ENCODE data around the gene TOR1AIP2. TPM values are rescaled to one million over a fixed set of nuclear protein-coding genes. Genes with fewer than 3 reads are reported as not detected.
"Not testable (repeated sequence)": the region's sequence is repeated elsewhere in the genome, so short reads cannot be mapped to it uniquely, and the experiment has no call there.

Gene TOR1AIP2
- total RNA-seq, 1 donor from 2014 or later: 48.8 TPM

DNA sequence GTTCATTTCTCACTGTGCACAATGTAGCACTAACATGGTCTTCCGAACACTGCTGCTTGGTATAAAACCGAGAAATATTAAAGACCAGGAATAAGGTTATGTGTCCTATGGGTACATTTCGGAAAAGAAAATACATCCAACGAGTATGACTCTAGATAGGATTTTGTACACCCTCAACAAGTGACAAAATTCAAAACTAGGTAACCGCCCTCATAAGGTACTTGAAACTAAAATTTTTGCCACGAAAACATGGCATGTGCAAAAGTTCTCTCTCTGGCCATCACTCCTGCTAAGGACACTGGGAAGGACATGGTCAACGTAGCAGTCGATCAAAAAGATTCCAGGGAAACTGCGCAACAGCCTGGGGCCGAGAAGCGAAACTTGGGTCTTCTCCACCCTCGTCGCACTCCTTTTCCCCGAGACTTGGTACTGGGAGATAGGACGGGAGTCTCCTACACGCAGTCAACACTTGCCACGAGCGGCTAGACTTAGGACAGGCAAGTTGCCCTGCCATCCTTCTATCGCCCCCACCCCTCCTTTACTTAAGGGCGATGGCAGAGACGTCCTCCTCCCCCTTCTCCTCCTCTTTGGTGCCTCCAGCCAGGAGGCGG lies 4.1 kb upstream of the TOR1AIP2 start:
- intact Hi-C loops (cut with DNase I): loop anchor here (1.0 to 5.0 kb wide), 3 partner anchors 64 to 296 kb away; partner anchors contain the start of gene CEP350
- ATAC-seq (peak; percentile 42), DNase-seq (ENCODE audit: missing footprints) (no peak)

DNA sequence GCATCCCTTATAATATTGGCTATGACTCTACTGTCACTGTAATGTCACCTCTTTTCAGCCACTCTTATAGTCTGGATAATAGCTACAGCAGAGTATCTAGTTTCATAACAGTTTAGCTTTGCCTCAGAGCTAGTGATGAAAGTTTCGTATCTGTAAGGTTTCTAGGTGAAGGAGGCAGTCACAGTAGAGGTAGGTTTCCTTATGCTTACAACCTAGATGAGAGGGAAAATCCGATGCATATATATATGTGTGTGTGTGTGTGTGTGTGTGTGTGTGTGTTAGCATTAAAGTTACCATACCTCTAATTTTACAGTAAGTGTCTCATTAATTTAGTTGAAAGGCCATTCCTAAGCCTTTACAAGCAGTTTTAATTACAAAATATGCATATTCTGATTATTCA lies 2.2 kb upstream of the TOR1AIP2 start:
- DNase-seq (ENCODE audit: missing footprints): no peak
- no peak for ATAC-seq
- intact Hi-C loops (cut with DNase I): loop anchor here (5.0 kb wide), 2 partner anchors 62 to 298 kb away; no protein-coding TSS in a partner anchor

DNA sequence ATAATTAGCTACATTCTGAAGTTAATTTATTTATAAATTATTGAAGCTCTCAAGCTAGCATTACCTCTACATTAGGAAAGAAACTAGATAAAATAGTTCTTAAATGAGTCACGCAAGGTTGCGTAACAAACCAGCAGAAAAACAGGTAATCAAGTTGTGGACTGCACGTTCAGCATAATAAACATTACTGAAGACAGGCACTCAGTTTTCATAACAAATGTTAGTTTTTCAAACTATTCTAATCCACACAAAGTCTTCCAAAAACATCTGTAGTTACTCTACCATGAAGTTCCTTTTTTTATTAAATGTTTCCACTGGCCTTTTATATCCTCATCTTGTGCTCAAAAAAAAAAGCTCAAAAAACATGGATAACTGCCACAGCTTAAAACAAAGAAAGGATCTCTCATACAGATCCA lies 1.3 kb downstream of the TOR1AIP2 start:
- ATAC-seq: no peak
- intact Hi-C loops (cut with DNase I): no loop called here

DNA sequence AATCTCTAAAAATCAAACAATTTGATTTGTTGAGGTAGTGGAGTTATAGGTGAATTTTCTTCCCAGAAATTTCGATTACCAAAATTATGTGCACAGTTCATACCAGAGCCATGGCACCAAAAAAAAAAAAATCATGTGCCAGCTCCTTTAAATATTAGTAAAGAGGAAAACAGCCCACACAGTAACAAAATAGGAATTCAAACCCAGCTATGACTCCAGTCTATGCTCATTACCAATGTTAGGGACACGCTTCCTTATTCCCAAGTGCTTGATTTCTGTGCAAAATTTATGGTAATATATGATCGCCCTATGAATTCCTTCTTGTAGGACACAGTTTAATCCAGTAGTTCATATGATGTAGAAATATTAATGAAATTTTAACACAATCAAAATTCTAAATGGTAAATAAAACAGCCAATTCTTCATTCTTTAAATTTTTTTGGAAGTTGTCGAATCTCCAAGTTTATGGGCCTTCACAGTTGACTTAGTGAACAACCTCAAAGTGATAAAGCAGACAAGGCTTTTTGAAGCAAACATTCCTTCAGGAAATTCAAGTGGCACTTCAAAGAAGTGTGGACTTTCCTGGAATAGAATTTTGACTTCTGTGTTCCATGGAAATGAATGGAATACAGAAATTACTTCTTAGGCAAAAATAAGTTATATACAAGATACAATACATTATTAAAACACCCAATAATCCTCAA lies 1.9 kb downstream of the TOR1AIP2 start:
- DNase-seq (ENCODE audit: missing footprints): no peak
- no peak for ATAC-seq
- intact Hi-C loops (cut with DNase I): no loop called here

More for the DNA sequence above, 1.3 kb downstream of the TOR1AIP2 start:
- DNase-seq (ENCODE audit: missing footprints): no peak

DNA sequence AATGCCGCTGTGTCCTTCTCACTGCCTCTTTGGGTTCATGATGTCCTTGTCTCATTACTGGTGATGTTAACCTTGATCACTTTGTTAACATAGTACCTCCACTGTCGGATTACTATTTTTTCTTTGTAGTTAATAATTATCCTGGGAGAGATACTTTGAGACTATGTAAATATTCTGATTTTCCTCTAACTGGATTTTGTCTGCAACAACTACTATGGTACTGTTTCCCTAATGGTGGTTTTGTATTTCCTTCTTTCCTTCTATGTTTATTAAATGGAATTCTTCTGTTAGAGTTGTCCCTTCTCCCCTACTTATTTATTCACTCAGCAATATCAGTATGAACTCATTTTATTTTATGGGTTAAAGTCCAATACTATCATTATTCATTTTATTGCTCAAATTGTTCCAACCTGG lies 4.2 kb downstream of the TOR1AIP2 start:
- DNase-seq (ENCODE audit: missing footprints): no peak
- no peak for ATAC-seq
- intact Hi-C loops (cut with DNase I): no loop called here

DNA sequence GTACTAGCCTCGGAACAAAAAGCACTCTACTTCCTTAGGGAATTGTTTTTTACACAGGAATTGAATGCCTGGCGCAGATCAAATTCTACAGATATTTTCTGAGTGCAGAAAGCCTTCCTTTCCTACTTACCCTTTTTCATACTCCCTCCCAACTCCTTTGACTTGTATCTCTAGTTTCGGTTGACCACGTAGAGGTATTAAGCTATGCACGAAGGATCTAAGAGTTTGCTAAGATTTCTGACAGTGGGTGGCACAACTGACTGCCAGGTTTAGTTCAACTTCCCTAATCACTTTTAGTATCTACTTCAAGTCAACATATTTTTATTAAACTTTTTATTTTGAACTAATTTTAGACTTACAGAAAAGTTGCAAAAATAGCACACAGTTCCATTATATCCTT lies 5.0 kb downstream of the TOR1AIP2 start:
- DNase-seq (ENCODE audit: missing footprints): no peak
- no peak for ATAC-seq
- intact Hi-C loops (cut with DNase I): no loop called here

DNA sequence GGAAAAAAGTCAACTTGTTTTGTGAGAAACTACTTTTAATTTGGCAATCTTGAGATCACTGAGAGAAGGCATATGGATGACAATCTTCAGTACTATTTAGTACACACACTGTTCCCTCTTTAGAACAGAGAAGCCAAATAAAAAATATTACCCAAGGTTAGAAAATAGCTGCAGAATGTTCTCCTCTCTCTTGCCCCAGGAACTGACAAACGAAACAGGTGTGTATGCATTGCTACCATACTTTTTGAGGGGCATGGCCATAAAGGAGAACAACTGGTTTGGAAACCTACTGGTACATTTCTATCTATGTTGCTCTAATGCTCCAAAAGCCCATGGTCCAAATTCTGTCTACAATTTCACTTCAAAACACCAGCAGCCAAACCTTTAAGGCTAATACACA lies 5.7 kb downstream of the TOR1AIP2 start:
- no peak for DNase-seq (ENCODE audit: missing footprints)
- ATAC-seq: no peak
- intact Hi-C loops (cut with DNase I): no loop called here

DNA sequence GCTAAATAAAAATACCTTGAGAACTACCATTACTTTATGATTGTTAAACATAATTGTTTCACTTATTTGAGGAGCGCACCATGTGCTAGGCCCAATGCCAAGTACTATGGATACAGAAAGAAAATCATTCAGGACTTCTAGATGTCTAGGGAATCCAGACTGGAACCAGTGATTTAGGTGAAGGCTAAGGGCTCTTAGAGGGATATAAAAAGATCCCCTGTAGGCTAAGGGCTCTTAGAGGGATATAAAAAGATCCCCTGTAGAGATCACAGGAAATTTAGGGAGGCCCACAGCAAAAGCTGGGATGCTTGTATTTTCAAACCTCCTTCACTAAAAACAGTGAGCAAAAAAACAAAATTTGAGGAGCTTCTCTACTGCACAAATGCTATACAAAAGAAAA lies 6.7 kb downstream of the TOR1AIP2 start:
- ATAC-seq (no peak), DNase-seq (ENCODE audit: missing footprints) (no peak)
- intact Hi-C loops (cut with DNase I): no loop called here

DNA sequence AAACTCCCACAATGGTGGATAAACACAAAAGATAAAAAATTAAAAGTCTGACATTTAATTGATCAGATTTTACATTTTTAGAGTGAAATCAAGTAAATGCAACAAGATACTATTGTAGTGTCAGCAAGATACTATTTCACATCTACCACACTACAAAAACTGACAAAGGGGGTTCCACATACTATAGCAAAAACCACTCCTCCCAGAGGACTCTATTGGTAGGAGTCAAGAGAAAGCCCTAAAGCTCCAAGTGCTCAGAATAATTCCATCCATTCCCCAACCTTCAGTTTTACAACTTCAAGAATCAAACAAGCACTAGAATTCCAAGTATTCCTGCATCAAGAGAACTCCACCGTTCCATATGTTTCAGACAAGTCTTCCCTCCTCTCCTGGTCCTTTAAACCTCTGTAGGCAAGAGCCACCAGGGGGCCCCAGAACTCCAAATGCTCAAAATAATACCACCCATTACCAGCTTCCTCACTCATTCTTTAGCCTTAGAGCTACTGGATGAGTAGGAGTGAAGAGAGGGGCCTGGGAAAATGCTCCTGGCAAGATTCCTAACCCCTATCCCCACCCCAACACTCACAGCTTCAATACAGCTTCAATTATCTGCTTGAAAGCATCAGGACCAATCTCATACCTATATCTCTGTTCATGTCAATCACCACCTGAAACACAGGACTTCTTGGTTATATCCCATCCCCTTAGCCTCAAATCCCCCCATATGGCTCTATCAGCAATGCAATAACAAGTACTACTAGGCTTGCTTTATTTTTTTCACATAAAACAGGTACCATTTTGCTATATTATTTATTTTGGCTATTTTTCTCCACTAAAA lies 9.9 kb downstream of the TOR1AIP2 start:
- ATAC-seq (peak; percentile 59), DNase-seq (ENCODE audit: missing footprints) (no peak)
- intact Hi-C loops (cut with DNase I): no loop called here

DNA sequence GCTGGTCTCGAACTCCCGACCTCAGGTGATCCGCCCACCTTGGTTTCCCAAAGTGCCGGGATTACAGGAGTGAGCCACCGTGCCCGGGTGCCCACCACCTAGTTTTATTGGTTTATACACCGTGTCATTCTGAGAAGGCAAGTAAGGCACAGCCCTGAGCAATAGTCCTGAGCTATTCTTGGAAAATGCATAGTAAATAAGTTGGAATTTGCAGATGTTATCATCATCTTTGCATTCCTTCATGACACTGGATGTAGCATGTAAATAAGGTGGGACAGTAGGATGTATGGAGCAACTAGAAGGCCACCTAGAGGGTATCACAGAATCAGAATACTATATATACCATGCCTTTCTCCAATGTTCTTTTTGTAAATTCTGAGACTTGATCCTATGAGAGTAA lies 11.0 kb downstream of the TOR1AIP2 start:
- DNase-seq (ENCODE audit: missing footprints) (no peak), ATAC-seq (no peak)
- intact Hi-C loops (cut with DNase I): no loop called here

DNA sequence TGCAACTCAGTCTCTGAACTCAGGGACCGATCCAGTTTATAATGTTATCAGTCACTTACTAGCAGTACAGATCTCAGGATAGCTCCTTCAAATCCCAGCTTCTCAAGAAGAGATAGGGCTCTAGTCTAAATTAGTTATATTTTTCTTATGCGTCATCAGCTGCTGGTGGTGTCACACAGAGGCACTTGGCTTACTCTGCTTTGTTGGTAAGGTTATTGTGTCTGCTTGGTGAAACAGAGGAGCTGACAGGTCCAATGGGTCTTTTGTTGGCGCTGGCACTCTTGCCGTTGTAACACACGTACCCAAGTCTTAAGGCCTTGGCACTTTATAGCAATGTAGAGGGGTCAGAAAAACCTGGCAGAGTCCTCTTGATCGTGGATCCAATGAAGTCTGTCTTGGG lies 12.2 kb downstream of the TOR1AIP2 start:
- ATAC-seq (peak; percentile 27), DNase-seq (ENCODE audit: missing footprints) (no peak)
- intact Hi-C loops (cut with DNase I): no loop called here

DNA sequence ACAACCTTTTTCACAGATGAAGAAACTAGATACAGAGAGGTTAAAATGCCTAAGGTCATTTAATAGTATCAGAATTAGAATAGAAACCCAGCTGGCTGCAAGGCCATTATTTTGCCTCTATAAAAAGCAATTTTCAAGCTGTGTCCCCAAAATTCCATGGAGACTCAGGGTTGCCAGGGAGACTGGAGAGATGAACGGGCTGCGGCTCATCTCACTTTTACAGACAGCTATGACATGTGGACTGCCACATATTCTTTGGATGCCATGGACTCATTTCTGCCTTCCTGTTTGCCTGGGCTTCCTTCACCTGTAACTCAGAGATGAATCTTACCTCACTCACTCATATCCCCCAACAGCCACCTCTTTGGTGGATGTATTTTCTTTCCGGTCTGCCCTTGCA lies 17.0 kb downstream of the TOR1AIP2 start:
- DNase-seq (ENCODE audit: missing footprints) (no peak), ATAC-seq (no peak)
- intact Hi-C loops (cut with DNase I): no loop called here

DNA sequence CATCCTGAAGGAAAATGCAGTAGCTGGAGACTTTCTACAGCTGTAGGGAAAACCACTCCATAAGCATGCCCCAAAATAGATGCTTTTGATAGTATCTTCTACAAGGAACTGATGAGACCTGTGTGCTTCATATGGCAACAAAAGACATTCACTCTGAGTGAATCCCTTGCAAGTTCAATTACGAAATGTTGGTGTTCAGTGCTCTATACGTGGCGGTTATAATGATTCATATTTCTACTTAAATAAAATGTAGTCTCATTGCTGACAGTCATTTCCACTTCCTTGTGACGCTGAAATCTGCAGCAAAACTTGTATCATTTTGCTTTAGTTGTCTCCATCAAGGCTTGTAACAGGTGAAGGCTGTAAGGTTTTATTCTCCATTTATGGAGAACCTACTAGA lies 20.6 kb downstream of the TOR1AIP2 start:
- no peak for ATAC-seq
- intact Hi-C loops (cut with DNase I): no loop called here

DNA sequence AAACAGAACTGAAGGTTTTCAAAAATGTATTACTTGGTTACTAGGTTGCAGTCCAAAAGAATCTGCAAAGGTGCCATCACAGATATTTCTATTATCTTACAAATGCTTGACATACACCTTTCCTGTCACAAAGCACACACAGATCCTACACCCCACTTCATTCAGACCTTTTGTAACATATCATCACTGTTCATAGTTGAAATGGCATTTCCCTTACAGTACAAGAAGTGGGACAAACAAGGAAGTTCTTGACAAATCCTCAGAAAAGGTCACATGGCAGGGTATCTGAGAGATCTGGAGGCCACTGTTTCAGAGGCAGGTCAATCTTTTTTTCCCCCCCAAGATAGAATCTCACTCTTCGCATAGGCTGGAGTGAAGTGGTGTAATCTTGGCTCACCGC lies 21.3 kb downstream of the TOR1AIP2 start:
- no peak for ATAC-seq
- DNase-seq (ENCODE audit: missing footprints): no peak
- intact Hi-C loops (cut with DNase I): no loop called here

More for the DNA sequence above, 20.6 kb downstream of the TOR1AIP2 start:
- no peak for DNase-seq (ENCODE audit: missing footprints)

DNA sequence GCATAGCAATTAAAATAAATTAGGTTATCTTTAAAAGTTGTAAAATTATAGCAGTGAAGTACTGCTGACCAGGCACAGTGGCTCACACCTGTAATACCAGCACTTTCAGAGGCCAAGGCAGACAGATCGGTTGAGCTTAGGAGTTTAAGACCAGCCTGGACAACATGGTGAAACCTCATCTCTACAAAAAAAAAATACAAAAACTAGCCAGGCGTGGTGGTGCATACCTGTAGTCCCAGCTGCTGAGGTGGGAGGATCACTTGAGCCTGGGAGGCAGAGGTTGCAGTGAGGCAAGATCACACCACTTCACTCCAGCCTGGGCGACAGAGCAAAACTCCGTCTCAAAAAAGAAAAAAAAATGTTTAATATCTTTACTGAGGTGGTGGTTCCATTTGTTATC lies 21.8 kb downstream of the TOR1AIP2 start:
- DNase-seq (ENCODE audit: missing footprints); intact Hi-C loops (cut with DNase I); ATAC-seq: not testable (repeated sequence)

DNA sequence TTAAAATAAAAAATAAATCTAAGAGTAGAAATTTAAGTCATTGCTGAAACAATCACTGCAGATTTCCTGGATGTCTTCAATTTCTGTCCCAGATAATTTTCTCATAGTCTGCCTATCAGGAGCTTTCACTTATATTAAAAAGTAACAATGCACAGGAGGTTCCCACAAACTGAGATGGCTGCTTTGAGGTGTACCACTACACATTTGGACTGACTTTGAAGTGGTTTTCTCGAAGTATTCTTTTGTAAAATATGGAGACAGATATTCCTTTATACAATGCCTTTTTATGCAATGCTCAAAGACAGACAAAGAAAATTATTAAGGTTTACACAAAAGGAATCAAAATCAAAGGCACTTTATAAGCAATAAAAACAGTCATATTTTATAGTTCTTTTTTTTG lies 24.5 kb downstream of the TOR1AIP2 start:
- intact Hi-C loops (cut with DNase I): no loop called here
- DNase-seq (ENCODE audit: missing footprints): no peak

DNA sequence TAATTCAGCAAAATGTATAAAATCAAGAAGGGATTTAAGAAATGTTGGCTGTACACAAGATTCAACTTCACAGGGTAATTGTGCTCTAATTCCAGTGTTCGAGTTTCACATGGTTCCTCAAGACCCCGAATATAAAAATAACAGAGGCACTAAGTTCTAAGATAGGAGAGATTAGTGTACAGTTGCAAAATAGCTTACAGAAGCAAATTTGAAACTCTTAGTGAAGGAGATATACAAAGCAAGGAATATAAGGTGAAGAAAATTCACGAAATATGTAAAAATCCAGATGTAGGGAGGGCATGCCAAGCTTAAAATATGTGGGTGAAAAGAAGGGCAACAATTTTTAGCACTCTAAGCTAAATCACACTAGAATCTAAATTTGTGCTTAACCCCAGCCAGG lies 29.4 kb downstream of the TOR1AIP2 start:
- DNase-seq (ENCODE audit: missing footprints) (no peak), ATAC-seq (no peak)
- intact Hi-C loops (cut with DNase I): no loop called here

More for the DNA sequence above, 24.5 kb downstream of the TOR1AIP2 start:
- ATAC-seq: no peak

DNA sequence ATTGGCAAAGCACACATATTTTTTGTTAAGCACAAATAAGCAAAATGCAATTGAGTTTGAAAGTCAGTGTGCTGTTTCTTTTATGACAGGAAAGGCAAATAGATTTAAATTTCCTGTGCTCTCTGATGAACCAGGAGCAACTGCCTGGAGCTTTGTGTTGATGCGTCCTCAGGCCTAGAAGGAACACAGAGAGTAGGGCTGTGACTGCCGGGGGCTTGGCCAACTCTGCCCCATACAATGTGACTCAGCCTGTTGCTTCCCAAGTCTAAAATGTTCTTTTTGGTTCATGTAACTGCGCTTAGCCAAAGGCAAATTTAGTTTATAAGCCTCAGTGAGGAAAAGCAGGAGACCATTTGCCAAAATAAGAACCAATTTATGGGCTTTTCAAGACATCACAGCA lies 37.5 kb downstream of the TOR1AIP2 start:
- no peak for DNase-seq (ENCODE audit: missing footprints)
- intact Hi-C loops (cut with DNase I): no loop called here
- ATAC-seq: no peak

DNA sequence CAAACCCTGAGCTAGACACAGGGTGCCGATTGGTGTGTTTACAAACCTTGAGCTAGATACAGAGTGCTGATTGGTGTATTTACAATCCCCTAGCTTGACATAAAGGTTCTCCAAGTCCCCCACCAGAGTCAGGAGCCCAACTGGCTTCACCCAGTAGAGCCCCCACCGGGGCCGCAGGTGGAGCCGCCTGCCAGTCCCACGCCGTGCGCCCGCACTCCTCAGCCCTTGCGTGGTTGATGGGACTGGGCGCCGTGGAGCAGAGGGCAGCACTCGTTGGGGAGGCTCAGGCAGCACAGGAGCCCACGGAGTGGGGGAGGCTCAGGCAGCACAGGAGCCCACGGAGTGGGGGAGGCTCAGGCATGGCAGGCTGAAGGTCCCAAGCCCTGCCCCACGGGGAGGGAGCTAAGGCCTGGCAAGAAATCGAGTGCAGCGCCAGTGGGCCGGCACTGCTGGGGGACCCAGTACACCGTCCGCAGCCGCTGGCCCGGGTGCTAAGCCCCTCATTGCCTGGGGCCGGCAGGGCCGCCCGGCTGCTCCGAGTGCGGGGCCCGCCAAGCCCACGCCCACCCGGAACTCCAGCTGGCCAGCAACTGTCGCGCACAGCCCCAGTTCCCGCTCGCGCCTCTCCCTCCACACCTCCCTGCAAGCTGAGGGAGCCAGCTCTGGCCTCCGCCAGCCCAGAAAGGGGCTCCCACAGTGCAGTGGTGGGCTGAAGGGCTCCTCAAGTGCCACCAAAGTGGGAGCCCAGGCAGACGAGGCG lies 40.7 kb downstream of the TOR1AIP2 start:
- ATAC-seq; intact Hi-C loops (cut with DNase I); DNase-seq (ENCODE audit: missing footprints): not testable (repeated sequence)

All from Right ventricle myocardium inferior (tissue), 1 donor.